Right ventricle myocardium inferior (tissue), 1 donor: Measurements from ENCODE around the gene SFT2D2. TPM values are rescaled to one million over a fixed set of nuclear protein-coding genes. Genes with fewer than 3 reads are reported as not detected.

Experiments
- ATAC-seq: fragments of 200-7000 bp; cut with Tn5 transposase; one replicate; pipeline ENCODE4 v1.9.1; 2020; ENCODE audit warnings: mild to moderate bottlenecking, moderate library complexity
- DNase-seq: peaks from one replicate; pipeline ENCODE4 v3.0.0; 2021; ENCODE audit errors: missing footprints
- intact Hi-C: fragments of 100-400 bp; cut with DNase I; formaldehyde crosslinking; loops from one replicate; pipeline ENCODE4 v1.11.0; 2022
- total RNA-seq: library from RNA; stranded (reverse); fragmentation: NEBNext Ultra II Directional; extraction: Animal tissue kit (Norgen Biotek cat#: 25700); gene quantifications from one replicate; pipeline ENCODE4 v1.2.1, GENCODE V29; 2021
- donor health status: DM: no; HTN: yes; CAD: no; lungs with severe emphysema.

Gene SFT2D2
- total RNA-seq, 1 donor from 2014 or later: 16.9 TPM

DNA sequence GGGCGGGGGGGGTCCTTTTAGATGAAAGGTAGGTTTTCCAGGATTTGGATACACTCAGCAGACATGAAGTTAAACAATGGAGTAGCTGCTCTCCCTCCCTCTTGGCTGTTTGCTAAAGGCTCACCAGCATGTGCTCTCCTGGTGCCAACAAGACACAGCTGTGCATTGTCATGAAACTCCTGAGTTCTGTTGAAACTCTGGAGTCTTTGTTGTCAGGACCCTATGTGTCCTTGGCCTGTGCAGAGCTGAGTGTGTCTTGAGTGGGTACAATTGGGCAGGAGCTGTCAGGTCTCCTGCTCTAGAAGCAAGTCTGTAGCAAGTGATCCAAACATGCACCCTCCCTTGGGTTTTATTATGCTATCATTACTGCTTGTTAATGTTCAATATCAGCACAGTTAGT, 67.6 kb downstream of the SFT2D2 start:
- intact Hi-C loops: no loop called here
- ATAC-seq: no peak
- DNase-seq: no peak

GRCh38 chr1:168295411-168296114, 69.8 kb downstream of the SFT2D2 start:
- no peak for ATAC-seq

DNA sequence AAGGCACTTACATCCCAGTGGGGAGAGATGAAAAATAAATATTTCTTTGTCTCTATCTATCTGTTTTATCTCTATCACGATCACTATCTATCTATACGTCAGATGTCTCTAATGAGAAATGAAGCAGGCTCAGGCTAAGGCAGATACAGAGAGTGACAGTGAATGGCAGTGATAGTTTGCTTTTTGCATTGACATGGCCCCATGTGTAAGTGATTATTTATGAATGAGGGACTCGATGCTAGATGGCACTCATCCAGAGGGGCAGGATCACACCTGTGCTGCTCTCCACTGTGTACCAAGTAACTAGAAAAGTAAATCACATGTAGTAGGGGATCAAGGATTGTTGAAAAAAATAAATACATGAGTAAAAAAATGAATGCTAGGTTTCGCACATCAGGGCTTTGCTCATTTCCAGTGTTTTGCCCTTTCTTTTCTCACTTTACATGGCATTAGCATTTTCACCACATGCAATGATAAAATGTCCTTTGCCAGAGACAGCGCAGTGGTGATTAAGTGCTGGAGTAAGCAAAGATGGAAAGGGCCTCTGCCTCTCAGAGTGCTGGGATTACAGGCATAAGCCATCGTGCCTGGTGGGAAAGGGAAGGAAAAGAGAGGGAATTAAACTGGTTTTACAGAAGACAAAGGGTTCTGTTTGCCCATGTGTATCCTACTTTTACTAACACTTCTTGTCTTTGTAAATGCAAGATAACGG, 71.4 kb downstream of the SFT2D2 start:
- intact Hi-C loops: no loop called here
- ATAC-seq (no peak), DNase-seq (no peak)

More at GRCh38 chr1:168295411-168296114, 69.8 kb downstream of the SFT2D2 start:
- intact Hi-C loops: no loop called here
- DNase-seq: no peak

GRCh38 chr1:168298446-168298845, 72.6 kb downstream of the SFT2D2 start:
- intact Hi-C loops: no loop called here
- DNase-seq (no peak), ATAC-seq (no peak)

DNA sequence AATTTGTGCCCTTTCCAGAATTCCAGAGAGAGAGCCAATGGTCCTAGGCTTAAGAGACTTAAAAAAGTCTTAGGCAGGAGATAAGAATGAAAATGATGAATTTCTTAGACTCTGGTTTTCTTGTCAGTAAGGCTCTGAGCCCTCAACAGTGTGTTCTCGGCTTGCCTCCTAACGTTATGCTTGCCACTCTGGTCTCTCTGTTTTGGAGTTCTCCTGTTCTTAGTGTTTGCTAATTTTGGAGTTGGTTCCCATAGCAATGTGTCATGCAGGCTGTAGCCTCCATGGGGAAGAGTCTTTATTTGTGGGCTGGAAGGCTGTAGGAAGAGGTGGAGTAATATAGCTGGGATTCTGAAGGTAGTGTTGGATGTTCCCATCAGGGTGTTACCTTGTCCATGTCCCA, 74.8 kb downstream of the SFT2D2 start:
- DNase-seq (no peak), ATAC-seq (no peak)
- intact Hi-C loops: no loop called here

- intact Hi-C loops: no loop called here
- no peak for ATAC-seq
- DNase-seq: no peak
Measured at GRCh38 chr1:168301664-168302320, 76.0 kb downstream of the SFT2D2 start.

Other genes with a start within 250 kb of the SFT2D2 start
- gene GPR161, start 89.1 kb upstream of the SFT2D2 start, total RNA-seq: 3.0 TPM
- gene TIPRL, start 47.0 kb upstream of the SFT2D2 start, total RNA-seq: 28.7 TPM
- gene TBX19, start 54.9 kb downstream of the SFT2D2 start, total RNA-seq: 0.43 TPM